ENCODE measurements around the gene ALDH1B1. TPM values are rescaled to one million over a fixed set of nuclear protein-coding genes. Genes with fewer than 3 reads are reported as not detected.
A peak's percentile ranks its signal among the peaks of the same experiment; 100 is the strongest.

The ALDH1B1 gene
- total RNA-seq, 2 donors from 2014 or later = 195 to 229 TPM

- Histone ChIP-seq H3K36me3 (no peaks in the 10 kb centered on the region), H3K27me3 (replicated peaks; ENCODE audit: insufficient read depth) (no peaks in the 10 kb centered on the region), H3K4me3 (peak overlapping the region; percentile 77), H3K27ac (peak overlapping the region in 1 of 2 donors; percentile 76), H3K9me3 (no peaks in the 10 kb centered on the region), H3K4me1 (ENCODE audit: control insufficient read depth in 1 of 2, low read depth in 2 of 2) (peaks cover 4 to 34% of the 10 kb centered on the region in 2 donors)
- TF ChIP-seq CTCF (IDR thresholded peaks at IDR 0.05) = no peak
- no peak for DNase-seq (ENCODE audit: low spot score)
- ATAC-seq (ENCODE audit: insufficient number of reproducible peaks, low FRiP score, low read depth) = no peak
Measured at GRCh38 chr9:38422555-38423260, 30.2 kb downstream of the ALDH1B1 start.

- Histone ChIP-seq H3K9me3 (no peaks in the 10 kb centered on the region), H3K27ac (peak overlapping the region; percentile 56 to 76), H3K4me3 (peak overlapping the region; percentile 77), H3K27me3 (replicated peaks; ENCODE audit: insufficient read depth) (no peaks in the 10 kb centered on the region), H3K36me3 (no peaks in the 10 kb centered on the region), H3K4me1 (ENCODE audit: control insufficient read depth in 1 of 2, low read depth in 2 of 2) (peaks cover 4 to 34% of the 10 kb centered on the region in 2 donors)
- no peak for DNase-seq (ENCODE audit: low spot score)
- ATAC-seq (ENCODE audit: insufficient number of reproducible peaks, low FRiP score, low read depth) = no peak
- TF ChIP-seq CTCF (IDR thresholded peaks at IDR 0.05) = no peak
Measured at GRCh38 chr9:38423273-38423972, 30.9 kb downstream of the ALDH1B1 start.

- Histone ChIP-seq H3K27ac (peak within 1 kb of the TSS; percentile 56 to 76), H3K4me3 (peak within 1 kb of the TSS; percentile 77), H3K4me1 (ENCODE audit: control insufficient read depth in 1 of 2, low read depth in 2 of 2) (peaks cover 4 to 34% of the 10 kb centered on the region in 2 donors), H3K36me3 (no peaks in the 10 kb centered on the region), H3K27me3 (replicated peaks; ENCODE audit: insufficient read depth) (no peaks in the 10 kb centered on the region), H3K9me3 (no peaks in the 10 kb centered on the region)
- DNase-seq (ENCODE audit: low spot score) (no peak), ATAC-seq (ENCODE audit: insufficient number of reproducible peaks, low FRiP score, low read depth) (peak; percentile 46)
- no peak for TF ChIP-seq CTCF (IDR thresholded peaks at IDR 0.05)
Measured at GRCh38 chr9:38423973-38424843, 31.7 kb downstream of the ALDH1B1 start, which contains the start of gene IGFBPL1. Gene IGFBPL1, minus strand, starts transcription at chr9:38424454. Its CDS starts 30 bp downstream, at chr9:38424424.

GRCh38 chr9:38424918-38425317, 32.4 kb downstream of the ALDH1B1 start:
- H3K4me1 ChIP-seq (ENCODE audit: control insufficient read depth in 1 of 2, low read depth in 2 of 2) = peaks cover 4 to 34% of the 10 kb centered on the region in 2 donors
- H3K36me3 ChIP-seq = no peaks in the 10 kb centered on the region
- H3K9me3 ChIP-seq = no peaks in the 10 kb centered on the region
- no peaks in the 10 kb centered on the region for H3K27me3 ChIP-seq (replicated peaks; ENCODE audit: insufficient read depth)
- no peak for DNase-seq (ENCODE audit: low spot score)
- H3K4me3 ChIP-seq = peak overlapping the region; percentile 77
- H3K27ac ChIP-seq = no peak overlapping the region
- ATAC-seq (ENCODE audit: insufficient number of reproducible peaks, low FRiP score, low read depth) = no peak
- TF ChIP-seq CTCF (IDR thresholded peaks at IDR 0.05) = no peak

Measured in thoracic aorta (tissue), 2 donors.